Measurements from ENCODE around the gene TBCK. TPM values are rescaled to one million over a fixed set of nuclear protein-coding genes. Genes with fewer than 3 reads are reported as not detected.
A peak's percentile ranks its signal among the peaks of the same experiment; 100 is the strongest.

Gene TBCK
- total and polyA plus RNA-seq, 2 of the 13 experiments (the other 11 are each of a cell fraction or from before 2014, with no cell fraction given), result 51.0 to 62.4 TPM

DNA sequence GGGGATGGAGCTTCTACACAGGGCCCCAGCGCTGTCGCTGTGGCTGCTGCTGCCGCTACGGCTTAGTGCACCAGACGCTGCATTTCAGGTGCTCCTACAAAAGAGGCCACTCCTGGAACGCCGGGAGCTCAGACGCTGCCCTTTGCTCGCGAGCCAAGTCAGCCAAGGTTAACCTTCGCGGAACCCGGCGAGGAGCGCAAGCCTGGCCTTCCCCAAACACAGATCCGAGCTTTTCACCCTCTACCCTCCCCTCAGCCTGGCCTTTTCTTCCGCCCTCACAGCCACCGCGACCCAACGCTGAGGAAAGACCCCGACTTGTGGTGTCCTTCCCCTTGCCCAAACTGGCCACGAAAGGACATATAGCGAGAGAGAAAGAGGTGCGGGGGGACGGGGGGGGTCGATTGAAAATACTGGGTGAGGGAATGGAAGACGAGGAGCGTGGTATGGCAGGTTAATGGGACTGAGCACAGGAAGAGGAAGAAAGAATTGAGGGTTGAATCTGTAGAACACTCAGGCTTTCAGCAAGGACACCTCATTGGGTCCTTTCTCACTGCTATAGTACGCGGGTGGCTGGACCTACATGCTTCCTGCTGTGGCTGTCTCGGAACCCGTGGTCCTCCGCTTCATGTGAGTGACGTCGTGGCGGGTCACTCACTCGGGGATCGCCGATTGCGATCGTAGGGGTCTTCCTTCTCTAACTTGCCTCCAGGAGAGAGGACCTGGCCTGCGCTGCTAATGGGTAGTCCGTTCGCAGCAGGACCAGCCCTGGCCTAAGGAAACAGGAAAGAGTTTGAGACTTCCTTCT lies at the start of gene TBCK, which contains the start of gene AIMP1 (continued):
- TF ChIP-seq ZNF704 (CRISPR knock-in tag; IDR thresholded peaks at IDR 0.05; ENCODE audit: borderline replicate concordance), result peak; percentile 63; the same call in 1 of the 2 replicates
- TF ChIP-seq, protein P1, sequence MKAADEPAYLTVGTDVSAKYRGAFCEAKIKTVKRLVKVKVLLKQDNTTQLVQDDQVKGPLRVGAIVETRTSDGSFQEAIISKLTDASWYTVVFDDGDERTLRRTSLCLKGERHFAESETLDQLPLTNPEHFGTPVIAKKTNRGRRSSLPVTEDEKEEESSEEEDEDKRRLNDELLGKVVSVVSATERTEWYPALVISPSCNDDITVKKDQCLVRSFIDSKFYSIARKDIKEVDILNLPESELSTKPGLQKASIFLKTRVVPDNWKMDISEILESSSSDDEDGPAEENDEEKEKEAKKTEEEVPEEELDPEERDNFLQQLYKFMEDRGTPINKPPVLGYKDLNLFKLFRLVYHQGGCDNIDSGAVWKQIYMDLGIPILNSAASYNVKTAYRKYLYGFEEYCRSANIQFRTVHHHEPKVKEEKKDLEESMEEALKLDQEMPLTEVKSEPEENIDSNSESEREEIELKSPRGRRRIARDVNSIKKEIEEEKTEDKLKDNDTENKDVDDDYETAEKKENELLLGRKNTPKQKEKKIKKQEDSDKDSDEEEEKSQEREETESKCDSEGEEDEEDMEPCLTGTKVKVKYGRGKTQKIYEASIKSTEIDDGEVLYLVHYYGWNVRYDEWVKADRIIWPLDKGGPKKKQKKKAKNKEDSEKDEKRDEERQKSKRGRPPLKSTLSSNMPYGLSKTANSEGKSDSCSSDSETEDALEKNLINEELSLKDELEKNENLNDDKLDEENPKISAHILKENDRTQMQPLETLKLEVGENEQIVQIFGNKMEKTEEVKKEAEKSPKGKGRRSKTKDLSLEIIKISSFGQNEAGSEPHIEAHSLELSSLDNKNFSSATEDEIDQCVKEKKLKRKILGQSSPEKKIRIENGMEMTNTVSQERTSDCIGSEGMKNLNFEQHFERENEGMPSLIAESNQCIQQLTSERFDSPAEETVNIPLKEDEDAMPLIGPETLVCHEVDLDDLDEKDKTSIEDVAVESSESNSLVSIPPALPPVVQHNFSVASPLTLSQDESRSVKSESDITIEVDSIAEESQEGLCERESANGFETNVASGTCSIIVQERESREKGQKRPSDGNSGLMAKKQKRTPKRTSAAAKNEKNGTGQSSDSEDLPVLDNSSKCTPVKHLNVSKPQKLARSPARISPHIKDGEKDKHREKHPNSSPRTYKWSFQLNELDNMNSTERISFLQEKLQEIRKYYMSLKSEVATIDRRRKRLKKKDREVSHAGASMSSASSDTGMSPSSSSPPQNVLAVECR (CRISPR knock-in tag; IDR thresholded peaks at IDR 0.05; ENCODE audit: borderline replicate concordance), result peak; percentile 80
- no peak for TF ChIP-seq MAFF (IDR thresholded peaks at IDR 0.05; ENCODE audit: low read depth, low read length)
- TF ChIP-seq ZFP1 (CRISPR knock-in tag; IDR thresholded peaks at IDR 0.05), result peak; percentile 52; the same call in 1 of the 2 replicates
- TF ChIP-seq ZNF317 (CRISPR knock-in tag; IDR thresholded peaks at IDR 0.05), result no peak
- TF ChIP-seq, protein P2, sequence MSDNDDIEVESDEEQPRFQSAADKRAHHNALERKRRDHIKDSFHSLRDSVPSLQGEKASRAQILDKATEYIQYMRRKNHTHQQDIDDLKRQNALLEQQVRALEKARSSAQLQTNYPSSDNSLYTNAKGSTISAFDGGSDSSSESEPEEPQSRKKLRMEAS (IDR thresholded peaks at IDR 0.05), result 0 out of 2 replicates have a peak, but pooled peaks have one; percentile 34
- peak; percentile 99 for TF ChIP-seq AGO2 (optimal IDR thresholded peaks at IDR 0.05; ENCODE audit: low read depth, low read length)
- no peak for TF ChIP-seq KAT2B (IDR thresholded peaks at IDR 0.05; ENCODE audit: borderline replicate concordance, low read depth, low read length)
- no peak for TF ChIP-seq RFXANK (CRISPR knock-in tag; IDR thresholded peaks at IDR 0.05)
